NCI-H748 (cell line): ENCODE measurements around the gene PI4K2A.
"Not testable (repeated sequence)": the region's sequence is repeated elsewhere in the genome, so short reads cannot be mapped to it uniquely, and the experiment has no call there.

Experiments used
- DNase-seq: peaks from one replicate; lab custom pipeline; 2025; ENCODE audit not compliant: unreplicated experiment; lab: John Stamatoyannopoulos, UW

Gene PI4K2A

GRCh38 chr10:97631098-97631497, 9.4 kb upstream of the PI4K2A start:
- DNase-seq = no peak

- DNase-seq = peak; percentile 93
Observed at GRCh38 chr10:97632949-97633884, 7.3 kb upstream of the PI4K2A start, which contains the start of gene MORN4. TSS of gene MORN4 (minus strand) at chr10:97633500. CDS start at chr10:97619653, 13,847 bp downstream.

- peak; percentile 15 for DNase-seq
Observed at GRCh38 chr10:97633921-97634320, 6.5 kb upstream of the PI4K2A start.

GRCh38 chr10:97635577-97635976, 4.9 kb upstream of the PI4K2A start:
- DNase-seq = no peak

GRCh38 chr10:97639090-97639489, 1.4 kb upstream of the PI4K2A start:
- DNase-seq = not testable (repeated sequence)

GRCh38 chr10:97640868-97641811, 669 bp downstream of the PI4K2A start:
- peak; percentile 40 for DNase-seq

- DNase-seq = not testable (repeated sequence)
Observed at GRCh38 chr10:97642471-97643159, 2.1 kb downstream of the PI4K2A start.

- DNase-seq = peak; percentile 25
Observed at GRCh38 chr10:97643441-97643985, 3.0 kb downstream of the PI4K2A start.

- no peak for DNase-seq
Observed at GRCh38 chr10:97644936-97645335, 4.5 kb downstream of the PI4K2A start.

- DNase-seq = no peak
Observed at GRCh38 chr10:97647556-97647955, 7.1 kb downstream of the PI4K2A start.

- DNase-seq = no peak
Observed at GRCh38 chr10:97648562-97649404, 8.3 kb downstream of the PI4K2A start.

- not testable (repeated sequence) for DNase-seq
Observed at GRCh38 chr10:97649405-97649750, 8.9 kb downstream of the PI4K2A start.

GRCh38 chr10:97650726-97651125, 10.3 kb downstream of the PI4K2A start:
- no peak for DNase-seq

GRCh38 chr10:97651773-97652172, 11.3 kb downstream of the PI4K2A start:
- no peak for DNase-seq

- DNase-seq = no peak
Observed at GRCh38 chr10:97656777-97657176, 16.3 kb downstream of the PI4K2A start.

- no peak for DNase-seq
Observed at GRCh38 chr10:97659589-97659988, 19.1 kb downstream of the PI4K2A start.

GRCh38 chr10:97664282-97664850, 23.9 kb downstream of the PI4K2A start:
- DNase-seq = no peak

GRCh38 chr10:97666992-97667391, 26.5 kb downstream of the PI4K2A start:
- DNase-seq = no peak

- no peak for DNase-seq
Observed at GRCh38 chr10:97667463-97667862, 27.0 kb downstream of the PI4K2A start.
